ELR (cell line): ENCODE results near the gene KIR2DL1.
"Not testable (repeated sequence)": the region's sequence is repeated elsewhere in the genome, so short reads cannot be mapped to it uniquely, and the experiment has no call there.

Experiments used
- DNase-seq: peaks from one replicate; pipeline ENCODE4 v3.0.0-alpha.2; 2015; ENCODE audit warnings: low read depth

Gene KIR2DL1

GRCh38 chr19:54771018-54771960 is 1.7 kb downstream of the KIR2DL1 start:
- DNase-seq = peak; percentile 27

DNA sequence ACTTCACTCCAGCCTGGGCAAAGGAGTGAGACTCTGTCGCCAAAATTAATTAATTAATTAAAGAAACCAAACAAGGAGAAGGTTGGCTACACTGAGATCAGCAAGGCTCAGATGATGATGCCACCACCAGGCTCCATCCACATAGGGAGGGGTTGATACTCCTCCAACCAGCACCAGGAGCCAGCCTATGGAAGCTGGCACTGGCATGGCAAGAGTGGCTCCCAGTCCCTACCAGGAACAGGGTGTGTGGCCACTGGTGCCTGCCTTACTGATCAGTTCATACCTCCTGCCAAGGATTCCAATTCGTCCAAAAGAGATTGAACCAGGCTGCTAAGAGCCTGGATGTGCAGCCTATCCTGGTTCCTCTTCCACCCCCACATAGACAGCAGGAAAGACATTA is 3.1 kb downstream of the KIR2DL1 start:
- DNase-seq = not testable (repeated sequence)

DNA sequence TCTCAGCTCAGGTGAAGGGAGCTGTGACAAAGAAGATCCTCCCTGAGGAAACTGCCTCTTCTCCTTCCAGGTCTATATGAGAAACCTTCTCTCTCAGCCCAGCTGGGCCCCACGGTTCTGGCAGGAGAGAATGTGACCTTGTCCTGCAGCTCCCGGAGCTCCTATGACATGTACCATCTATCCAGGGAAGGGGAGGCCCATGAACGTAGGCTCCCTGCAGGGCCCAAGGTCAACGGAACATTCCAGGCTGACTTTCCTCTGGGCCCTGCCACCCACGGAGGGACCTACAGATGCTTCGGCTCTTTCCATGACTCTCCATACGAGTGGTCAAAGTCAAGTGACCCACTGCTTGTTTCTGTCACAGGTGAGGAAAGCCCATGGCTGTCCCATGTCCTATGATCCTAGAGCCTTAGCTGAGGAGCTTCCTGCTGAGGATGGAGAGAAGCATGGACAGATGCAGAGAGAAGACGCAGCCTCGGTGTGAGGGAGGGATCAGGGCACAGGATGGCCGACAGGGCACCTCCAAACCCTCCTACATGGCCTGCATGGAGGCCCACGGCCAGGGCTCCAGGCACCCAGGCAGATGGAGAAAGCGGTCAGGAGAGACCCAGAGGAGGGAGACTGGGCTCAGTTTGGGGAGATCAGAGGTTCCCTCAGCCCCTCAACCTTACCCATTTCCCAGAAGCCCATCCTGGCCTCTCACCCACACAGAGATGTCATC is 5.7 kb downstream of the KIR2DL1 start:
- DNase-seq = not testable (repeated sequence)

DNA sequence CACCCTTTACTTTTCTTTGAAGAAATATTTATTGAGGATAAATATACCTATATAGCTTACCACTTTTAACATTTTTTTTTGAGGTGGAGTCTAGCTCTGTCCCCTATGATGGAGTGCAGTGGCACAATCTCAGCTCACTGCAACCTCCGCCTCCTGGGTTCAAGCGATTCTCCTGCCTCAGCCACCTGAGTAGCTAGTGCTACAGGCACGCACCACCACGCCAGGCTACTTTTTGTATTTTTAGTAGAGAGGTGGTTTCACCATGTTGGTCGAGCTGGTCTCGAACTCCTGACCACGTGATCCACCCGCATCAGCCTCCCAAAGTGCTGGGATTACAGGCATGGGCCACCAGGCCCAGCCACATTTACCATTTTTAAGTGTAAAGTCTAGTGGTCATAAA is 6.2 kb downstream of the KIR2DL1 start:
- DNase-seq = not testable (repeated sequence)

GRCh38 chr19:54777851-54778250 is 8.3 kb downstream of the KIR2DL1 start:
- DNase-seq = not testable (repeated sequence)

DNA sequence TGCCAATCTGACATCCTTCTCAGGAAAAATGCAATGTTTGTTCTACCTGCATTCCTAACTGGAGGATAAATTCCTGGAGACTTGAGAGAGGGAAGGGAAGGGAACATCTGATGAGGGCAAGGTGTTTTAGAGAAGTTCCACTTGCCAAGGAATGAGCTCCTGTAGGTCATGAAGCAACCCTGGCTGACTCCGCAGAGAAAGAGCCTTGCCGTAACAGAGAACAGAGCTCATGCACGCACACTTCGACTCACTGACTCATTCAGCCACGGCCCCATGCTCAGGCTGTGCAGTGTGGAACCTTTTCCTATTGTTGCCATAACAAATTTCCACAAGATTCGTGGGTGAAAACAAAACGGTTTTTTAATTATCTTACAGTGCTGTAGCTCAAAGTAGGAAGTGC is 9.3 kb downstream of the KIR2DL1 start:
- not testable (repeated sequence) for DNase-seq

- not testable (repeated sequence) for DNase-seq
Observed at GRCh38 chr19:54782916-54783315, 13.3 kb downstream of the KIR2DL1 start.

GRCh38 chr19:54786091-54786723 is 16.6 kb downstream of the KIR2DL1 start:
- not testable (repeated sequence) for DNase-seq

DNA sequence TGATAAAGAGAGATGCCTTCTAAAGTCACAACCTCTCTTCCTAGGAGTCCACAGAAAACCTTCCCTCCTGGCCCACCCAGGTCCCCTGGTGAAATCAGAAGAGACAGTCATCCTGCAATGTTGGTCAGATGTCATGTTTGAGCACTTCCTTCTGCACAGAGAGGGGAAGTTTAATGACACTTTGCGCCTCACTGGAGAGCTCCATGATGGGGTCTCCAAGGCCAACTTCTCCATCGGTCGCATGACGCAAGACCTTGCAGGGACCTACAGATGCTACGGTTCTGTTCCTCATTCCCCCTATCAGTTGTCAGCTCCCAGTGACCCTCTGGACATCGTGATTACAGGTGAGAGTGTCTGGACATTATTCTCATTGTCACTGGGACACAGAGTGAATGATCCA is 18.6 kb downstream of the KIR2DL1 start:
- not testable (repeated sequence) for DNase-seq

DNA sequence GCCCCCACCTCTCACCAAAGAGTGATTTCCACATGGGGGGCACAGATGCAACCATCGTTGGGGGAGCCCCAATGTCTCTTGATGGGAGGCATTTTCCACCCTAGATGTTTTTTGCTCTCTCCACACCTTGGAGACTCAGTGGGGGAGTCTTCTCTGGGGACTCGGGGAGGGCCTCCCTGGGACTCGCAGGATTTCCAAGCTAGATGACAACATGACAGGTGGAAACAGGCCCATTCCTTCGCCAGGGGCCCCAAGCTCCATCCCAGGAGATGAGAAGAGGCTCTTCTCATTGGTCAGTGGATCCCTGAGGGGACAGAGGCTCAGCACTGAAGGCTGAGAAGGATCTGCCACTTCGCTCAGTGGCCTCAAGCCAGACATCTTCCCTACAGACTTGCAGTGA is 21.1 kb downstream of the KIR2DL1 start:
- no peak for DNase-seq

GRCh38 chr19:54791476-54791875 is 21.9 kb downstream of the KIR2DL1 start:
- DNase-seq = no peak

DNA sequence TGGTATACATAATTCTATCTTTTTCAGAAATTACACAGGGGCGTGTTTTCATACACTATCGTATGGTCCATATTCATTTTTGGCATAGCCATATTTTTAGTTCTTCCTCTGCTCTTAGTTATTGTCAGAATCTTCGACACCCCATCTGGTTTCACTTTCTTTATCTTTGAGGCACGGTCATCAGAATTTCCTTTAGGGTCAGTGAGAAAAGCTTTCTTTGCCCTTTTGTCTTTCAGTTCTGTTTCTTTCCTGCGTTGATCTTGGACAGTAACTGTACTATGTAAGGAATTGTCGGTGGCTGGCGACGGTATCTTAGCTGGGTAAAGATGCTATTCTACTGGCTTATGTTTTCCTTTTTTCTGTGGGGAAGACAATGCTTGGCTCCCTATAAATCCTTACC is 23.2 kb downstream of the KIR2DL1 start:
- no peak for DNase-seq

DNA sequence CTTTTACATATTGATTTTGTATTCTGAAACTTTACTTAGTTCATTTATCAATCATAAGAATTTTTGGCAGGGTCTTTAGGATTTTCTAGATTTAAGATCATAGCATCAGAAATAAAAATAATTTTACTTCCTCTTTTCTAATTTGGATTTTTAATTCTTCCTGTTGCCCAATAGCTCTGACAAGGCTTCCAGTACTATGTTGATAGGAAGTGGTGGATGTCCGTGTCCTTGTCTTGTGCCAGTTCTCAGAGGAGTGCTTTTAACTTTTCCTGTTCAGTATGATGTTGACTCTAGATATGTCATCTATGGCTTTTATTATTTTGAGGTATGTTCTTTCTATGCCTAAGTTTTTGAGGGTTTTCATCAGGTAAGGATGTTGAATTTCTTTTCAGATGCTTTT is 26.2 kb downstream of the KIR2DL1 start:
- no peak for DNase-seq

DNA sequence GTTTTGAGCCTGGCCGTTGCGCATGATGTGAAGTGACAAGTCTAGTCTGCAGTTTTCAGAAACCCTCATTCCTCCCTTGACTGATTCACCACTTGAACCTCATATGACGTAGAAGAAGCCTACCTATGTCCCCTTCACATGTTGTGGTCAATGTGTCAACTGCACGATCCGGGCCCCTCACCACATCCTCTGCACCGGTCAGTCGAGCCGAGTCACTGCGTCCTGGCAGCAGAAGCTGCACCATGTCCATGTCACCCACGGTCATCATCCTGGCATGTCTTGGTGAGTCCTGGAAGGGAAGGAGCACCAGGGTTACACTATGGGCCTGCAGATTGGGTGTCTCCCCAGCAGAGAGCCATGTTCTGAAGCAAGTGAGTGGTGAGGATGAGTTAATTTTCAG is 33.8 kb downstream of the KIR2DL1 start, which contains the start of gene KIR2DL4:
KIR2DL4 (plus strand) TSS at position 201 of the 400 bp plus-strand sequence; CDS start at position 243, 42 bp downstream.
- no peak for DNase-seq

GRCh38 chr19:54804101-54804500 is 34.5 kb downstream of the KIR2DL1 start:
- no peak for DNase-seq

GRCh38 chr19:54804571-54804970 is 35.0 kb downstream of the KIR2DL1 start:
- no peak for DNase-seq

DNA sequence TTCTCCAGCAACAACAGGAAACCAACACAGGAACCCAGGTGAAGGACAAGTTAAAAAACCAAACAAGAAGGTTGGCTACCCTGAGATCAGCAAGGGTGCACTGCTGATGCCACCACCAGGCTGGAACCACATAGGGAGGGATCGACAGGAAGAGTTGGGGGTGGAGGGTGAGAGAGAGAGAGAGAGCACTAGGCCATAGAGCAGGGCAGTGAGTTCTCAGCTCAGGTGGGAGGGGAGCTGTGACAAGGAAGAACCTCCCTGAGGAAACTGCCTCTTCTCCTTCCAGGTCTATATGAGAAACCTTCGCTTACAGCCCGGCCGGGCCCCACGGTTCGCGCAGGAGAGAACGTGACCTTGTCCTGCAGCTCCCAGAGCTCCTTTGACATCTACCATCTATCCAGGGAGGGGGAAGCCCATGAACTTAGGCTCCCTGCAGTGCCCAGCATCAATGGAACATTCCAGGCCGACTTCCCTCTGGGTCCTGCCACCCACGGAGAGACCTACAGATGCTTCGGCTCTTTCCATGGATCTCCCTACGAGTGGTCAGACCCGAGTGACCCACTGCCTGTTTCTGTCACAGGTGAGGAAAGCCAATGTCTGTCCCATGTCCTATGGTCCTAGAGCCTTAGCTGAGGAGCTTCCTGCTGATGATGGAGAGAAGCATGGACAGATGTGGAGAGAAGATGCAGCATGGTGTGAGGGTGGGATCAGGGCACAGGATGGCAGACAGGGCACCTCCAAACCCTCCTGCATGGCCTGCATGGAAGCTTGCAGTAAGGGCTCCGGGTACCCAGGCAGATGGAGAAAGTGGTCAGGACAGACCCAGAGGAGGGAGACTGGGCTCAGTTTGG is 36.3 kb downstream of the KIR2DL1 start:
- DNase-seq = no peak

DNA sequence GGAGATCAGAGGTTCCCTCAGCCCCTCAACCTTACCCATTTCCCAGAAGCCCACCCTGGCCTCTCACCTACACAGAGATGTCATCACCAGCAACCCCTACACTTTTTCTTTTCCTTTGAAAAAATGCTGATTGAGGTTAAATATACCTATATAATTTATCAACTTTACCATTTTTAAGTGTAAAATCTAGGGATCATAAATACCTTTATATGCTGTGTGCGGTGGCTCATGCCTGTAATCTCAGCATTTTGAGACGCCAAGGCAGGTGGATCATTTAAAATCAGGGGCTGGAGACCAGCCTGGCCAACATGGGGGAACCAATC is 36.9 kb downstream of the KIR2DL1 start:
- DNase-seq = no peak

DNA sequence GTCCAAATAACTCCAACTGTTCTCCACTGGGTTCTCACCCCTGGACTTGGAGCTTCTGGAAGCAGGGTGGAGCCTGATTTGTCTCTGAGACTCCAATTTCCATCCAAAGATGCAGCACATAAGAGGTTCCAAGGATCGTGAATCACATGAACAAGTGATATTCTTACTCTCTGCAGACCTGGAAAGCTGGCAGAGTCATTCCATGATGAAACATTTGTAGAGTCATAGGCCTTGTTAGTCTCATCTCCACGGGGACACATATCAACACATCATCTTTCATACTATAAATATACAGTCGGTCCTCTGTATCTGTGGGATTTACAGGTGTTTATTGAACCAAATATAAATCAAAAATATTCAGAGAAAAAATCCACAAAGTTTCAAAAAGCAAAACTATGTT is 45.0 kb downstream of the KIR2DL1 start:
- not testable (repeated sequence) for DNase-seq

DNA sequence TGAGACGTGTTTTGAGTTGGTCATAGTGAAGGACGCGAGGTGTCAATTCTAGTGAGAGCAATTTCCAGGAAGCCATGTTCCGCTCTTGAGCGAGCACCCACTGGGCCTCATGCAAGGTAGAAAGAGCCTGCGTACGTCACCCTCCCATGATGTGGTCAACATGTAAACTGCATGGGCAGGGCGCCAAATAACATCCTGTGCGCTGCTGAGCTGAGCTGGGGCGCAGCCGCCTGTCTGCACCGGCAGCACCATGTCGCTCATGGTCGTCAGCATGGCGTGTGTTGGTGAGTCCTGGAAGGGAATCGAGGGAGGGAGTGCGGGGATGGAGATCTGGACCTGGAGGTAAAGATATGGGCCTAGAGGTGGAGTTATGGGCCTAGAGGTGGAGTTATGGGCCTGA is 46.7 kb downstream of the KIR2DL1 start, which contains the start of gene KIR3DL1:
KIR3DL1 (plus strand) TSS at position 218 of the 400 bp plus-strand sequence.
- not testable (repeated sequence) for DNase-seq
